Fibroblast of lung (primary cell): ENCODE results near the gene DHPS.

Source experiments
- CTCF ChIP-seq, 2 donors: IDR thresholded peaks in 1 of 2; conservative IDR thresholded peaks in 1 of 2; 1 replicate in 1 of 2; 2 replicates in 1 of 2; pipeline ENCODE4 v1.5.1; 2011 to 2012; ENCODE audit warnings: low read length in 2 of 2, control low read depth in 1 of 2, inconsistent platforms in 1 of 2, low read depth in 1 of 2, mild to moderate bottlenecking in 1 of 2
- EZH2 ChIP-seq: IDR thresholded peaks from 2 replicates; pipeline ENCODE4 v1.5.1; 2012; ENCODE audit warnings: low read length, control low read depth, mild to moderate bottlenecking; ENCODE audit errors: missing control alignments

DNA sequence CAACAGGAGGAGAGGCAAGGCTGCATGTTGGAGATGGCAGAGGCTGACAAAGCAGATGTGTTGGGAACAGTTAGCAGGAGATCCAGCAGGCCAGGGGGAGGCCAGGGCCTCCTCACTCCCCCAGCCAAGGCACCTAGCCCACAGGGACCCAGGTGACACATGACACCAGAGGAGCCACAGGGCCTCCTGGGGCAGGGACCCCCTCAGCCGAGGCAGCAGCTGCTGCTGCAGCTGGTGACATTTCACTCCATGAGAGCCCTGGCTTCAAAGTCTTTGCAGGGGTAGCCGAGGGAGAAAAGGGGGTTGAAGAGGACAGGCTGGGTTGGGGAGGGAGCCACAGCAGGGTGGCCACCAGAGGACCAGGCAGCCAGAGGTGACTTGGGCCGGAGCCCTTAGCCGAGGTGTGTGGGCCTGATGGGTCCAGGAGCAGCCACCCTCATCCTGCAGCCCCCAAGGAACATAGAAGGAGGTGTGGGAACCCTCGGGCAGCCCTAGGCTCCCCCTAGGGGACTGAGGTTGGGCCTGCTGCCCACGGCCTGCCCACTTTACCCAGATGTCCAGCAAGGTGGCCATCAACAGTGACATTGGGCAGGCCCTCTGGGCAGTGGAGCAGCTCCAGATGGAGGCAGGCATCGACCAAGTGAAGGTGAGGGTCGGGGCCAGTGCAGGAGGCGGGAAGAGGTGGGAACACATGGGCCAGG, 6.0 kb upstream of the DHPS start, which contains the start of gene GNG14:
- TF ChIP-seq CTCF (conservative IDR thresholded peaks at IDR 0.05 in 1 of 2, IDR thresholded peaks at IDR 0.05 in 1 of 2; ENCODE audit: low read depth in 1 of 2, low read length in 2 of 2) (no peak), EZH2 (no peak)
